NT2/D1 (cell line): ENCODE measurements around the gene HCFC1.

ENCODE experiments used
- DNase-seq: peaks from one replicate; pipeline ENCODE4 v3.0.0-alpha.2; 2011; ENCODE audit warnings: low read depth, low spot score
- H3K27me3 ChIP-seq: 2 replicates; pipeline ENCODE4 v1.6.0; 2011; ENCODE audit warnings: mild to moderate bottlenecking; ENCODE audit not compliant: insufficient read length, insufficient read depth
- H3K36me3 ChIP-seq: 2 replicates; pipeline ENCODE4 v1.6.1; 2011; ENCODE audit warnings: mild to moderate bottlenecking, low read length, mixed read lengths; ENCODE audit not compliant: insufficient read depth, insufficient read length
- H3K4me1 ChIP-seq: 2 replicates; pipeline ENCODE4 v1.5.1; 2011; ENCODE audit not compliant: insufficient read depth, insufficient read length
- H3K4me3 ChIP-seq: 2 replicates; pipeline ENCODE4 v1.5.1; 2011; ENCODE audit warnings: low read depth; ENCODE audit not compliant: insufficient read length
- H3K9ac ChIP-seq: 2 replicates; pipeline ENCODE4 v1.6.0; 2011; ENCODE audit warnings: low read depth; ENCODE audit not compliant: insufficient read length
- H3K9me3 ChIP-seq: 2 replicates; pipeline ENCODE4 v1.5.1; 2011; ENCODE audit warnings: mild to moderate bottlenecking, low read length; ENCODE audit not compliant: insufficient read depth
- SUZ12 ChIP-seq: IDR thresholded peaks from 2 replicates; pipeline ENCODE4 v1.6.1; 2011; ENCODE audit not compliant: insufficient read length, insufficient read depth; ENCODE audit errors: extremely low read depth
- YY1 ChIP-seq: IDR thresholded peaks from 2 replicates; pipeline ENCODE4 v1.6.1; 2011; ENCODE audit not compliant: insufficient read length, insufficient read depth
- ZNF274 ChIP-seq: IDR thresholded peaks from 2 replicates; pipeline ENCODE4 v1.6.1; 2011; ENCODE audit warnings: mild to moderate bottlenecking, low read depth, low read length

HCFC1 gene

GRCh38 chrX:153959649-153960048 is 12.0 kb downstream of the HCFC1 start:
- Histone ChIP-seq H3K9ac (no peak overlapping the region), H3K36me3 (peaks cover 92% of the 10 kb centered on the region), H3K4me3 (no peak overlapping the region), H3K27me3 (no peaks in the 10 kb centered on the region), H3K4me1 (no peaks in the 10 kb centered on the region), H3K9me3 (no peaks in the 10 kb centered on the region)
- DNase-seq = no peak
- TF ChIP-seq YY1 (no peak), ZNF274 (no peak), SUZ12 (no peak)

- no peaks in the 10 kb centered on the region for H3K27me3 ChIP-seq
- no peak for TF ChIP-seq YY1
- no peak for TF ChIP-seq ZNF274
- TF ChIP-seq SUZ12 = no peak
- H3K4me3 ChIP-seq = no peak overlapping the region
- H3K36me3 ChIP-seq = peaks cover 92% of the 10 kb centered on the region
- no peaks in the 10 kb centered on the region for H3K4me1 ChIP-seq
- H3K9me3 ChIP-seq = no peaks in the 10 kb centered on the region
- no peak for DNase-seq
- H3K9ac ChIP-seq = no peak overlapping the region
Measured at GRCh38 chrX:153958605-153959004, 13.0 kb downstream of the HCFC1 start.

GRCh38 chrX:153957224-153957623 is 14.4 kb downstream of the HCFC1 start:
- Histone ChIP-seq H3K4me3 (no peak overlapping the region), H3K27me3 (no peaks in the 10 kb centered on the region), H3K9me3 (no peaks in the 10 kb centered on the region), H3K4me1 (no peaks in the 10 kb centered on the region), H3K9ac (no peak overlapping the region), H3K36me3 (peaks cover 92% of the 10 kb centered on the region)
- no peak for DNase-seq
- TF ChIP-seq YY1 = no peak
- TF ChIP-seq SUZ12 = no peak
- no peak for TF ChIP-seq ZNF274

- H3K9me3 ChIP-seq = no peaks in the 10 kb centered on the region
- peaks cover 92% of the 10 kb centered on the region for H3K36me3 ChIP-seq
Measured at GRCh38 chrX:153956044-153956907, 15.3 kb downstream of the HCFC1 start.

GRCh38 chrX:153955228-153955732 is 16.3 kb downstream of the HCFC1 start:
- Histone ChIP-seq H3K27me3 (no peaks in the 10 kb centered on the region), H3K36me3 (peaks cover 94% of the 10 kb centered on the region), H3K4me1 (no peaks in the 10 kb centered on the region), H3K9ac (no peak overlapping the region), H3K4me3 (no peak overlapping the region), H3K9me3 (no peaks in the 10 kb centered on the region)
- no peak for DNase-seq
- no peak for TF ChIP-seq SUZ12
- no peak for TF ChIP-seq ZNF274
- no peak for TF ChIP-seq YY1

More at GRCh38 chrX:153956044-153956907, 15.3 kb downstream of the HCFC1 start:
- TF ChIP-seq SUZ12 (no peak), YY1 (no peak), ZNF274 (no peak)
- H3K9ac ChIP-seq = no peak overlapping the region
- no peaks in the 10 kb centered on the region for H3K4me1 ChIP-seq
- H3K4me3 ChIP-seq = no peak overlapping the region
- DNase-seq = no peak
- H3K27me3 ChIP-seq = no peaks in the 10 kb centered on the region

GRCh38 chrX:153954558-153955227 is 16.9 kb downstream of the HCFC1 start:
- peaks cover 95% of the 10 kb centered on the region for H3K36me3 ChIP-seq
- TF ChIP-seq YY1 (no peak), SUZ12 (no peak), ZNF274 (no peak)
- H3K9ac ChIP-seq = no peak overlapping the region
- no peaks in the 10 kb centered on the region for H3K4me1 ChIP-seq
- no peak for DNase-seq
- no peaks in the 10 kb centered on the region for H3K9me3 ChIP-seq
- H3K27me3 ChIP-seq = no peaks in the 10 kb centered on the region
- no peak overlapping the region for H3K4me3 ChIP-seq
